ENCODE results near the gene CTDP1. TPM values are rescaled to one million over a fixed set of nuclear protein-coding genes. Genes with fewer than 3 reads are reported as not detected.

Gene CTDP1
- total RNA-seq, 1 experiment from 2014 or later, result 31.7 TPM

DNA sequence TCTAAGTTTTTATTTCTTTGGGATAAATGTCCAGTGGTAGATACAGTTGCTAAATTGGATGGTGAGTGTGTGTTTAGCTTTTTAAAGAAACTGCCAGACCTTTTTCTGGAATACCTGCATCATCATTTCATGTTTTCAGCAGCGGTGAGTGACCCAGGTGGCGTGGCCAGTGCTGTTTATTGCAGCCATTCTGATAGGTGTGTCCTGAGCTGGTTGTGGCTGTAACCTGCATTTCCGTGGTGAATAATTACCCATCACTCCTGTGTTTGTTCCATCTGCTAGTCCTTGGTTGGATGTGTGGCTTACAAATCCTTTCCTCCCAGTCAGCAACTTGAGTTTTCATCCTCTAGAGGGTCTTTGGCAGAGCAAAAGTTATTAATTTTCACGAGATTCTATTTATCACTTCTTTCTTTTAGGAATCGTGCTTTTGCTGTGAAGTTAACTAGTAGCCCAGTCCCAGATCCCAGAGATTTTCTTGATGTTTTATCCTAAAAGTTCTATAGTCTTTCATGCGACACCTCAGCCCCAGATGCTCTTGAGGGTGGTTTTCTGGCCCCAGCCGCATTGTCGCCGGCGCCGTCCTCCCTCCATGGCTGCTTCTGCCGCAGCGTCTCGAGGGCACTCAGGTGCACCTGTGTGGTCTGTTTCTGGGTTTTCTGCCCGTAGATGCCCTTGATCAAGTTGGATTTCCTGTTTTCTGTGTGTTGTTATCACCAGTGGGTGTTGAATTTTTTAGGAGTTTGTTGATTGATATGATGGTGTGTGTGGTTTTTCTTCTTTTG, 44.9 kb downstream of the CTDP1 start:
- no peak overlapping the region for H2AFZ ChIP-seq (ENCODE audit: low read length)
- no peaks in the 10 kb centered on the region for H3K27me3 ChIP-seq (ENCODE audit: low read length)
- no peak overlapping the region for H3K27ac ChIP-seq (ENCODE audit: low read length)
- H3K9me3 ChIP-seq (ENCODE audit: low read length), result no peaks in the 10 kb centered on the region
- no peak overlapping the region for H3K4me3 ChIP-seq (ENCODE audit: low read length)
- DNase-seq (no peak), ATAC-seq (no peak)
- no peak overlapping the region for H3K9ac ChIP-seq (ENCODE audit: low read length)
- H3K79me2 ChIP-seq (ENCODE audit: low read length), result peaks cover 7% of the 10 kb centered on the region; the same call in 1 of the 2 replicates
- CTCF ChIA-PET, result no interaction called here
- intact Hi-C loops (cut with micrococcal nuclease), result no loop called here
- peaks cover 20% of the 10 kb centered on the region for H3K36me3 ChIP-seq (ENCODE audit: low read depth, low read length)
- POLR2A ChIA-PET (ENCODE audit: unreplicated experiment), result no interaction called here
- H4K20me1 ChIP-seq (ENCODE audit: low read length), result no peaks in the 10 kb centered on the region
- TF ChIP-seq EZH2 (IDR thresholded peaks at IDR 0.05; ENCODE audit: low read length, unreplicated experiment) (no peak), EZH2phosphoT487 (IDR thresholded peaks at IDR 0.05; ENCODE audit: borderline replicate concordance, low read length) (no peak)
- TF ChIP-seq, protein P1, sequence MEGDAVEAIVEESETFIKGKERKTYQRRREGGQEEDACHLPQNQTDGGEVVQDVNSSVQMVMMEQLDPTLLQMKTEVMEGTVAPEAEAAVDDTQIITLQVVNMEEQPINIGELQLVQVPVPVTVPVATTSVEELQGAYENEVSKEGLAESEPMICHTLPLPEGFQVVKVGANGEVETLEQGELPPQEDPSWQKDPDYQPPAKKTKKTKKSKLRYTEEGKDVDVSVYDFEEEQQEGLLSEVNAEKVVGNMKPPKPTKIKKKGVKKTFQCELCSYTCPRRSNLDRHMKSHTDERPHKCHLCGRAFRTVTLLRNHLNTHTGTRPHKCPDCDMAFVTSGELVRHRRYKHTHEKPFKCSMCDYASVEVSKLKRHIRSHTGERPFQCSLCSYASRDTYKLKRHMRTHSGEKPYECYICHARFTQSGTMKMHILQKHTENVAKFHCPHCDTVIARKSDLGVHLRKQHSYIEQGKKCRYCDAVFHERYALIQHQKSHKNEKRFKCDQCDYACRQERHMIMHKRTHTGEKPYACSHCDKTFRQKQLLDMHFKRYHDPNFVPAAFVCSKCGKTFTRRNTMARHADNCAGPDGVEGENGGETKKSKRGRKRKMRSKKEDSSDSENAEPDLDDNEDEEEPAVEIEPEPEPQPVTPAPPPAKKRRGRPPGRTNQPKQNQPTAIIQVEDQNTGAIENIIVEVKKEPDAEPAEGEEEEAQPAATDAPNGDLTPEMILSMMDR (conservative IDR thresholded peaks at IDR 0.05; ENCODE audit: low read depth, low read length), result no peak
- H3K4me2 ChIP-seq (ENCODE audit: low read length), result no peak overlapping the region
- no TSS peak for BruUV-seq (replicated peaks)
- H3K4me1 ChIP-seq (ENCODE audit: insufficient read depth, low read length), result no peaks in the 10 kb centered on the region
- no peaks in the 10 kb centered on the region for H3F3A ChIP-seq (ENCODE audit: low read length, unreplicated experiment)
- no peaks in the 10 kb centered on the region for H3K9me2 ChIP-seq (replicated peaks; ENCODE audit: low read length)

DNA sequence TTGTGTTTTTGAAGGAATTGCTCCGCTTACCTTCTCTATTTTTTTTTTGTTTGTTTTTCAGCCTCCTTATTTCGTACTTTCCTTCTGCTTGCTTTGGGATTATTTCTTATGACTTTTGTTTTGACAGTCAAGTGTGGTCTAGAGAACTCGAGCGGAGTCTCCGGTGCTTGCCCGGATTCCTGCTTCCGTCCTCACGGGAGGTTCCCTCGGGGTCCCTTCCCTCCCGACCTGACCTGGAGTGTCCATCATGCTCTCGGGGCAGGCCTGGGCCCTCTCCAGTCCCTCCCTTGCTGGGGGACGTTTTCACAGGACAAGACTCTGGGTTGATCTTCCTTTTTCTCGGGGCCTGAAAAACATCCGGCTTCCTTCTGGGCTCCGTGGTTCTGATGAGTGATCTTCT, 45.9 kb downstream of the CTDP1 start:
- BruUV-seq (replicated peaks), result no TSS peak
- no peaks in the 10 kb centered on the region for H3K27me3 ChIP-seq (ENCODE audit: low read length)
- ChIA-PET CTCF (no interaction called here), POLR2A (ENCODE audit: unreplicated experiment) (no interaction called here)
- H3K36me3 ChIP-seq (ENCODE audit: low read depth, low read length), result peaks cover 25% of the 10 kb centered on the region
- H3K9ac ChIP-seq (ENCODE audit: low read length), result no peak overlapping the region
- no peak overlapping the region for H3K4me2 ChIP-seq (ENCODE audit: low read length)
- H3K9me2 ChIP-seq (replicated peaks; ENCODE audit: low read length), result no peaks in the 10 kb centered on the region
- no peak overlapping the region for H2AFZ ChIP-seq (ENCODE audit: low read length)
- peaks cover 7% of the 10 kb centered on the region; the same call in 1 of the 2 replicates for H3K79me2 ChIP-seq (ENCODE audit: low read length)
- H3K4me3 ChIP-seq (ENCODE audit: low read length), result no peak overlapping the region
- TF ChIP-seq, protein P1 (conservative IDR thresholded peaks at IDR 0.05; ENCODE audit: low read depth, low read length), result no peak
- TF ChIP-seq EZH2 (IDR thresholded peaks at IDR 0.05; ENCODE audit: low read length, unreplicated experiment) (no peak), EZH2phosphoT487 (IDR thresholded peaks at IDR 0.05; ENCODE audit: borderline replicate concordance, low read length) (no peak)
- H3K9me3 ChIP-seq (ENCODE audit: low read length), result no peaks in the 10 kb centered on the region
- no peaks in the 10 kb centered on the region for H4K20me1 ChIP-seq (ENCODE audit: low read length)
- DNase-seq (no peak), ATAC-seq (no peak)
- H3F3A ChIP-seq (ENCODE audit: low read length, unreplicated experiment), result no peaks in the 10 kb centered on the region
- no peaks in the 10 kb centered on the region for H3K4me1 ChIP-seq (ENCODE audit: insufficient read depth, low read length)
- H3K27ac ChIP-seq (ENCODE audit: low read length), result no peak overlapping the region
- intact Hi-C loops (cut with micrococcal nuclease), result no loop called here

DNA sequence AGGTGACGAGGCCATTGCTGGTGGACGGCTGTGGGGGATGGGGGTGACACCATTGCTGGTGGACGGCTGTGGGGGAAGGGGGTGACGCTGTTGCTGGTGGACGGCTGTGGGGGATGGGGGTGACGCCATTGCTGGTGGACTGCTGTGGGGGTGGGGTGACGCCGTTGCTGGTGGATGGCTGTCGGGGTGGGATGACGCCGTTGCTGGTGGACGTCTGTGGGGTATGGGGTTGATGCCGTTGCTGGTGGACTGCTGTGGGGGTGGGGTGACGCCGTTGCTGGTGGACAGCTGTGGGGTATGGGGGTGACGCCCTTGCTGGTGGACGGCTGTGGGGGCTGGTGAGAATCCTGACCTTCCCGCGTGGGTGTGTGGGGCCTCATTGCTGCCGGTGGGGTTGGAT, 47.1 kb downstream of the CTDP1 start:
- Histone ChIP-seq H3K27me3 (ENCODE audit: low read length) (no peaks in the 10 kb centered on the region), H3K9me3 (ENCODE audit: low read length) (no peaks in the 10 kb centered on the region), H4K20me1 (ENCODE audit: low read length) (no peaks in the 10 kb centered on the region), H3K4me3 (ENCODE audit: low read length) (no peak overlapping the region), H3K4me1 (ENCODE audit: insufficient read depth, low read length) (no peaks in the 10 kb centered on the region), H3F3A (ENCODE audit: low read length, unreplicated experiment) (no peaks in the 10 kb centered on the region), H3K36me3 (ENCODE audit: low read depth, low read length) (peaks cover 26% of the 10 kb centered on the region), H3K9ac (ENCODE audit: low read length) (no peak overlapping the region), H2AFZ (ENCODE audit: low read length) (no peak overlapping the region), H3K9me2 (replicated peaks; ENCODE audit: low read length) (no peaks in the 10 kb centered on the region), H3K27ac (ENCODE audit: low read length) (no peak overlapping the region), H3K4me2 (ENCODE audit: low read length) (no peak overlapping the region), H3K79me2 (ENCODE audit: low read length) (peaks cover 7% of the 10 kb centered on the region; the same call in 1 of the 2 replicates)
- BruUV-seq (replicated peaks), result no TSS peak
- TF ChIP-seq EZH2phosphoT487 (IDR thresholded peaks at IDR 0.05; ENCODE audit: borderline replicate concordance, low read length) (no peak), EZH2 (IDR thresholded peaks at IDR 0.05; ENCODE audit: low read length, unreplicated experiment) (no peak)
- TF ChIP-seq, protein P1 (conservative IDR thresholded peaks at IDR 0.05; ENCODE audit: low read depth, low read length), result no peak
- intact Hi-C loops (cut with micrococcal nuclease), result no loop called here
- ATAC-seq, result no peak
- POLR2A ChIA-PET (ENCODE audit: unreplicated experiment), result no interaction called here
- DNase-seq, result no peak
- CTCF ChIA-PET, result no interaction called here
